A549 (cell line): ENCODE measurements around the gene EPHA1. TPM values are rescaled to one million over a fixed set of nuclear protein-coding genes. Genes with fewer than 3 reads are reported as not detected.

Source experiments
- ATAC-seq, 2 experiments: fragments of 200-7000 bp in 1 of 2; fragments of >200 bp in 1 of 2; cut with Nextera tagmentation in 1 of 2; cut with Tn5 transposase in 1 of 2; 3 replicates each; pipeline versions ENCODE4 v1.8.0 to v1.9.1; 2018 to 2020; ENCODE audit warnings: mild to moderate bottlenecking in 1 of 2, moderate library complexity in 1 of 2
- CTCF ChIA-PET: fragments of 300-600 bp; sonication (Branson Sonifier 250); formaldehyde crosslinking; extraction: SDS; loops from one replicate; lab custom pipeline; 2021; ENCODE audit warnings: antibody characterized with exemption, inconsistent platforms; lab: Yijun Ruan, JAX
- POLR2A ChIA-PET: fragments of 350-600 bp; formaldehyde crosslinking; extraction: SDS; loops from one replicate; lab custom pipeline; 2021; ENCODE audit warnings: antibody characterized with exemption, inconsistent platforms; lab: Yijun Ruan, JAX
- DNase-seq, 2 experiments: peaks; one replicate each; pipeline versions ENCODE4 v3.0.0 to v3.0.0-alpha.2; 2011 to 2016; ENCODE audit warnings: low read depth in 1 of 2, low spot score in 1 of 2
- FAIRE-seq: peaks from 2 replicates; lab custom pipeline; 2011; peaks lifted over from hg19 to GRCh38; lab: Jason Lieb, UNC
- H3K27ac ChIP-seq, 2 experiments: fragments of >200 bp; sonication (Bioruptor Twin); formaldehyde crosslinking; 3 replicates each; pipeline ENCODE4 v1.5.1; 2016 to 2017
- H3K4me1 ChIP-seq: fragments of >200 bp; sonication (Bioruptor Twin); formaldehyde crosslinking; 3 replicates; pipeline ENCODE4 v1.6.1; 2016
- H3K4me2 ChIP-seq: fragments of >200 bp; sonication (Bioruptor Twin); formaldehyde crosslinking; 3 replicates; pipeline ENCODE4 v1.6.1; 2016
- H3K4me3 ChIP-seq: fragments of >200 bp; sonication (Bioruptor Twin); formaldehyde crosslinking; 3 replicates; pipeline ENCODE4 v1.5.1; 2016
- H3K9me3 ChIP-seq: fragments of >200 bp; sonication (Bioruptor Twin); formaldehyde crosslinking; 3 replicates; pipeline ENCODE4 v1.6.1; 2016
- BHLHE40 ChIP-seq: IDR thresholded peaks from 2 replicates; pipeline ENCODE4 v1.6.1; 2012; ENCODE audit warnings: low read depth, low read length, inconsistent platforms
- CBX2 ChIP-seq: fragments of 200-600 bp; sonication (generic); IDR thresholded peaks from 2 replicates; pipeline ENCODE4 v1.6.1; 2016; ENCODE audit warnings: low read depth, mild to moderate bottlenecking, borderline replicate concordance
- CBX8 ChIP-seq: fragments of 200-600 bp; sonication (generic); IDR thresholded peaks from 2 replicates; pipeline ENCODE4 v1.6.1; 2016
- CHD2 ChIP-seq: fragments of 150-350 bp; IDR thresholded peaks from 2 replicates; pipeline ENCODE4 v1.6.1; 2014; ENCODE audit warnings: low read length; ENCODE audit not compliant: partially characterized antibody
- CHD4 ChIP-seq: fragments of 200-600 bp; sonication (generic); IDR thresholded peaks from 2 replicates; pipeline ENCODE4 v1.6.1; 2016; ENCODE audit warnings: antibody characterized with exemption, mild to moderate bottlenecking, borderline replicate concordance
- EHF ChIP-seq: fragments of 250-450 bp; sonication (Bioruptor Pico); IDR thresholded peaks from 2 replicates; pipeline ENCODE4 v1.5.0; 2020; ENCODE audit warnings: mild to moderate bottlenecking
- EHMT2 ChIP-seq: fragments of 200-600 bp; sonication (generic); IDR thresholded peaks from 2 replicates; pipeline ENCODE4 v1.6.1; 2016; ENCODE audit warnings: antibody characterized with exemption, low read depth, mild to moderate bottlenecking, moderate library complexity
- ESRRA ChIP-seq: fragments of 150-350 bp; IDR thresholded peaks from 2 replicates; pipeline ENCODE4 v1.6.1; 2014; ENCODE audit warnings: mild to moderate bottlenecking, low read length, borderline replicate concordance
- FOSL2 ChIP-seq, 2 experiments: fragments of 450-650 bp in 1 of 2; fragments of >200 bp in 1 of 2; sonication (Bioruptor Twin) in 1 of 2; formaldehyde crosslinking; IDR thresholded peaks; 2 replicates each; pipeline versions ENCODE4 v1.5.0 to v1.6.1; 2016 to 2020; ENCODE audit warnings: mild to moderate bottlenecking in 1 of 2, moderate library complexity in 1 of 2
- FOXS1 ChIP-seq: fragments of 250-450 bp; sonication (Bioruptor Pico); IDR thresholded peaks from 2 replicates; pipeline ENCODE4 v1.5.0; 2020; ENCODE audit warnings: mild to moderate bottlenecking, moderate library complexity
- HOXB13 ChIP-seq: fragments of 250-450 bp; sonication (Bioruptor Pico); IDR thresholded peaks from 2 replicates; pipeline ENCODE4 v1.5.0; 2020; ENCODE audit warnings: low read depth, mild to moderate bottlenecking, moderate library complexity
- JUNB ChIP-seq: fragments of >200 bp; sonication (Bioruptor Twin); formaldehyde crosslinking; IDR thresholded peaks from 2 replicates; pipeline ENCODE4 v1.6.1; 2016
- POLR2A ChIP-seq: IDR thresholded peaks from 2 replicates; pipeline ENCODE4 v1.6.1; 2012; ENCODE audit warnings: mild to moderate bottlenecking, low read length
- REST ChIP-seq: fragments of 200-600 bp; sonication (generic); IDR thresholded peaks from 2 replicates; pipeline ENCODE4 v1.6.1; 2016; ENCODE audit warnings: antibody characterized with exemption, mild to moderate bottlenecking, moderate library complexity
- TFCP2L1 ChIP-seq: fragments of 250-450 bp; sonication (Bioruptor Pico); IDR thresholded peaks from 2 replicates; pipeline ENCODE4 v1.5.0; 2021; ENCODE audit warnings: mild to moderate bottlenecking
- ZSCAN20 ChIP-seq: fragments of 250-450 bp; sonication (Bioruptor Pico); IDR thresholded peaks from 2 replicates; pipeline ENCODE4 v1.8.0; 2022; ENCODE audit warnings: mild to moderate bottlenecking, moderate library complexity
- WGBS: methylation state at CpG from one replicate; pipeline ENCODE4 v1.1.6; 2017; ENCODE audit errors: missing lambda C conversion rate; 5-methylcytosine and 5-hydroxymethylcytosine counted together
- polyA plus RNA-seq, 4 experiments: library from polyadenylated mRNA; depleted of rRNA in 3 of 4; stranded (reverse); fragments of >200 nt; fragmentation: RNase III in 1 of 4; extraction: RNeasy Plus Mini Kit Qiagen cat#74134 plus additional on column Dnase treatment in 1 of 4; gene quantifications; 2 replicates in 3 of 4; 3 replicates in 1 of 4; pipeline ENCODE4 v1.2.3, GENCODE V29; 2011 to 2017
- TF ChIP-seq, protein P1 (sequence below): fragments of 450-650 bp; IDR thresholded peaks from 2 replicates; pipeline ENCODE4 v1.6.1; 2014; ENCODE audit warnings: antibody characterized with exemption
- TF ChIP-seq, protein P2 (sequence below): fragments of 250-450 bp; sonication (Bioruptor Pico); IDR thresholded peaks from 2 replicates; pipeline ENCODE4 v1.5.0; 2020; ENCODE audit warnings: low read depth, mild to moderate bottlenecking, moderate library complexity
- TF ChIP-seq, protein P3 (sequence below): fragments of 150-350 bp; IDR thresholded peaks from 2 replicates; pipeline ENCODE4 v1.6.1; 2014; ENCODE audit warnings: low read depth, mild to moderate bottlenecking, low read length
- TF ChIP-seq, protein P4 (sequence below): IDR thresholded peaks from 2 replicates; pipeline ENCODE4 v1.6.1; 2012
- TF ChIP-seq, protein P5 (sequence below): fragments of >200 bp; sonication (Bioruptor Twin); formaldehyde crosslinking; IDR thresholded peaks from 2 replicates; pipeline ENCODE4 v1.6.1; 2016

Gene EPHA1
- polyA plus RNA-seq, 2 of the 4 experiments (the other 2 are of a cell fraction) = not detected

- POLR2A ChIA-PET = no interaction called here
- no peak overlapping the region for H3K4me3 ChIP-seq
- no peak overlapping the region; a peak in 1 of 6 replicates for H3K27ac ChIP-seq
- DNase-seq (no peak), FAIRE-seq (no peak), ATAC-seq (no peak)
- WGBS = 4% methylated on average over 4 of the region's 4 CpGs
- H3K4me2 ChIP-seq = peak overlapping the region; percentile 29; the same call in 2 of the 3 replicates
- H3K4me1 ChIP-seq = peaks cover 5% of the 10 kb centered on the region; the same call in 1 of the 3 replicates
- CTCF ChIA-PET = no interaction called here
- H3K9me3 ChIP-seq = 0 out of 3 replicates have a peak, but pooled peaks cover 3% of the 10 kb centered on the region
- no peak for TF ChIP-seq ESRRA
- no peak for TF ChIP-seq ZSCAN20 (CRISPR knock-in tag)
- TF ChIP-seq, protein P1, sequence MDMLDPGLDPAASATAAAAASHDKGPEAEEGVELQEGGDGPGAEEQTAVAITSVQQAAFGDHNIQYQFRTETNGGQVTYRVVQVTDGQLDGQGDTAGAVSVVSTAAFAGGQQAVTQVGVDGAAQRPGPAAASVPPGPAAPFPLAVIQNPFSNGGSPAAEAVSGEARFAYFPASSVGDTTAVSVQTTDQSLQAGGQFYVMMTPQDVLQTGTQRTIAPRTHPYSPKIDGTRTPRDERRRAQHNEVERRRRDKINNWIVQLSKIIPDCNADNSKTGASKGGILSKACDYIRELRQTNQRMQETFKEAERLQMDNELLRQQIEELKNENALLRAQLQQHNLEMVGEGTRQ = no peak
- TF ChIP-seq REST = no peak
- TF ChIP-seq, protein P2, sequence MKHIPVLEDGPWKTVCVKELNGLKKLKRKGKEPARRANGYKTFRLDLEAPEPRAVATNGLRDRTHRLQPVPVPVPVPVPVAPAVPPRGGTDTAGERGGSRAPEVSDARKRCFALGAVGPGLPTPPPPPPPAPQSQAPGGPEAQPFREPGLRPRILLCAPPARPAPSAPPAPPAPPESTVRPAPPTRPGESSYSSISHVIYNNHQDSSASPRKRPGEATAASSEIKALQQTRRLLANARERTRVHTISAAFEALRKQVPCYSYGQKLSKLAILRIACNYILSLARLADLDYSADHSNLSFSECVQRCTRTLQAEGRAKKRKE = no peak
- no peak for TF ChIP-seq FOSL2 (IDR thresholded peaks at IDR 0.05)
- TF ChIP-seq FOSL2 (CRISPR knock-in tag; IDR thresholded peaks at IDR 0.05) = no peak
- TF ChIP-seq CBX2 = no peak
- no peak for TF ChIP-seq POLR2A
- TF ChIP-seq JUNB = no peak
- TF ChIP-seq FOXS1 (CRISPR knock-in tag) = no peak
- no peak for TF ChIP-seq CHD4
- no peak for TF ChIP-seq HOXB13 (CRISPR knock-in tag)
- no peak for TF ChIP-seq BHLHE40
- TF ChIP-seq, protein P3, sequence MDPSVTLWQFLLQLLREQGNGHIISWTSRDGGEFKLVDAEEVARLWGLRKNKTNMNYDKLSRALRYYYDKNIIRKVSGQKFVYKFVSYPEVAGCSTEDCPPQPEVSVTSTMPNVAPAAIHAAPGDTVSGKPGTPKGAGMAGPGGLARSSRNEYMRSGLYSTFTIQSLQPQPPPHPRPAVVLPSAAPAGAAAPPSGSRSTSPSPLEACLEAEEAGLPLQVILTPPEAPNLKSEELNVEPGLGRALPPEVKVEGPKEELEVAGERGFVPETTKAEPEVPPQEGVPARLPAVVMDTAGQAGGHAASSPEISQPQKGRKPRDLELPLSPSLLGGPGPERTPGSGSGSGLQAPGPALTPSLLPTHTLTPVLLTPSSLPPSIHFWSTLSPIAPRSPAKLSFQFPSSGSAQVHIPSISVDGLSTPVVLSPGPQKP = no peak
Observed at GRCh38 chr7:143419880-143420279, 11.2 kb upstream of the EPHA1 start.

- DNase-seq = no peak
- ChIA-PET POLR2A (no interaction called here), CTCF (interaction anchor here (0.7 to 5.4 kb wide), 5 partner anchors 12 to 717 kb away, joined by 3 to 46 read pairs (median 3); partner anchors contain the start of gene EPHA1)
- Histone ChIP-seq H3K4me3 (no peak overlapping the region), H3K4me2 (no peak overlapping the region)
- TF ChIP-seq, protein P3 = no peak
- TF ChIP-seq EHMT2 = no peak
- no peak for TF ChIP-seq EHF
- TF ChIP-seq CHD2 = no peak
- no peak for TF ChIP-seq CBX8
- TF ChIP-seq, protein P4, sequence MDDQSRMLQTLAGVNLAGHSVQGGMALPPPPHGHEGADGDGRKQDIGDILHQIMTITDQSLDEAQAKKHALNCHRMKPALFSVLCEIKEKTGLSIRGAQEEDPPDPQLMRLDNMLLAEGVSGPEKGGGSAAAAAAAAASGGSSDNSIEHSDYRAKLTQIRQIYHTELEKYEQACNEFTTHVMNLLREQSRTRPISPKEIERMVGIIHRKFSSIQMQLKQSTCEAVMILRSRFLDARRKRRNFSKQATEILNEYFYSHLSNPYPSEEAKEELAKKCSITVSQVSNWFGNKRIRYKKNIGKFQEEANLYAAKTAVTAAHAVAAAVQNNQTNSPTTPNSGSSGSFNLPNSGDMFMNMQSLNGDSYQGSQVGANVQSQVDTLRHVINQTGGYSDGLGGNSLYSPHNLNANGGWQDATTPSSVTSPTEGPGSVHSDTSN = no peak
- TF ChIP-seq, protein P5, sequence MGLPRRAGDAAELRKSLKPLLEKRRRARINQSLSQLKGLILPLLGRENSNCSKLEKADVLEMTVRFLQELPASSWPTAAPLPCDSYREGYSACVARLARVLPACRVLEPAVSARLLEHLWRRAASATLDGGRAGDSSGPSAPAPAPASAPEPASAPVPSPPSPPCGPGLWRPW = no peak
- no peak for TF ChIP-seq TFCP2L1 (CRISPR knock-in tag)
- TF ChIP-seq, all 56 proteins: peak for 0
- H3K27ac ChIP-seq = no peak overlapping the region
- H3K9me3 ChIP-seq = 0 out of 3 replicates have a peak, but pooled peaks cover 3% of the 10 kb centered on the region
- WGBS = 63% methylated on average over 11 of the region's 11 CpGs
- ATAC-seq (no peak), FAIRE-seq (no peak)
- peaks cover 5% of the 10 kb centered on the region; the same call in 1 of the 3 replicates for H3K4me1 ChIP-seq
Observed at GRCh38 chr7:143418681-143419458, 10.2 kb upstream of the EPHA1 start.
